Keratinocyte (primary cell): ENCODE data around the gene CACNA1E.

Experiments used
- EZH2 ChIP-seq: IDR thresholded peaks from one replicate; pipeline ENCODE4 v1.6.1; 2012; ENCODE audit warnings: inconsistent platforms, mild to moderate bottlenecking, low read length, moderate library complexity
- TF ChIP-seq, protein P1 (sequence below), 3 experiments: IDR thresholded peaks in 1 of 3; conservative IDR thresholded peaks in 1 of 3; optimal IDR thresholded peaks in 1 of 3; 2 replicates in 2 of 3; 3 replicates in 1 of 3; pipeline versions ENCODE3 to v1.5.1; 2011; ENCODE audit warnings: low read length in 3 of 3, mild to moderate bottlenecking in 3 of 3, moderate library complexity in 2 of 3, control low read depth in 1 of 3, inconsistent platforms in 1 of 3; ENCODE audit not compliant: insufficient read depth in 2 of 3; ENCODE audit errors: extremely low read depth in 1 of 3

- TF ChIP-seq, protein P1, sequence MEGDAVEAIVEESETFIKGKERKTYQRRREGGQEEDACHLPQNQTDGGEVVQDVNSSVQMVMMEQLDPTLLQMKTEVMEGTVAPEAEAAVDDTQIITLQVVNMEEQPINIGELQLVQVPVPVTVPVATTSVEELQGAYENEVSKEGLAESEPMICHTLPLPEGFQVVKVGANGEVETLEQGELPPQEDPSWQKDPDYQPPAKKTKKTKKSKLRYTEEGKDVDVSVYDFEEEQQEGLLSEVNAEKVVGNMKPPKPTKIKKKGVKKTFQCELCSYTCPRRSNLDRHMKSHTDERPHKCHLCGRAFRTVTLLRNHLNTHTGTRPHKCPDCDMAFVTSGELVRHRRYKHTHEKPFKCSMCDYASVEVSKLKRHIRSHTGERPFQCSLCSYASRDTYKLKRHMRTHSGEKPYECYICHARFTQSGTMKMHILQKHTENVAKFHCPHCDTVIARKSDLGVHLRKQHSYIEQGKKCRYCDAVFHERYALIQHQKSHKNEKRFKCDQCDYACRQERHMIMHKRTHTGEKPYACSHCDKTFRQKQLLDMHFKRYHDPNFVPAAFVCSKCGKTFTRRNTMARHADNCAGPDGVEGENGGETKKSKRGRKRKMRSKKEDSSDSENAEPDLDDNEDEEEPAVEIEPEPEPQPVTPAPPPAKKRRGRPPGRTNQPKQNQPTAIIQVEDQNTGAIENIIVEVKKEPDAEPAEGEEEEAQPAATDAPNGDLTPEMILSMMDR (optimal IDR thresholded peaks at IDR 0.05 in 1 of 3, IDR thresholded peaks at IDR 0.05 in 1 of 3, conservative IDR thresholded peaks at IDR 0.05 in 1 of 3; ENCODE audit: extremely low read depth in 1 of 3, insufficient read depth in 2 of 3, low read length in 3 of 3): no peak
- TF ChIP-seq EZH2: no peak
These were observed 228.5 kb downstream of the CACNA1E start for GRCh38 chr1:181711820-181712219.
